ENCODE results near the gene EFHD2. TPM values are rescaled to one million over a fixed set of nuclear protein-coding genes. Genes with fewer than 3 reads are reported as not detected.
A peak's percentile ranks its signal among the peaks of the same experiment; 100 is the strongest.
"Not testable (repeated sequence)": the region's sequence is repeated elsewhere in the genome, so short reads cannot be mapped to it uniquely, and the experiment has no call there.

EFHD2 gene
- total RNA-seq, 1 donor from 2014 or later: 11.6 TPM

DNA sequence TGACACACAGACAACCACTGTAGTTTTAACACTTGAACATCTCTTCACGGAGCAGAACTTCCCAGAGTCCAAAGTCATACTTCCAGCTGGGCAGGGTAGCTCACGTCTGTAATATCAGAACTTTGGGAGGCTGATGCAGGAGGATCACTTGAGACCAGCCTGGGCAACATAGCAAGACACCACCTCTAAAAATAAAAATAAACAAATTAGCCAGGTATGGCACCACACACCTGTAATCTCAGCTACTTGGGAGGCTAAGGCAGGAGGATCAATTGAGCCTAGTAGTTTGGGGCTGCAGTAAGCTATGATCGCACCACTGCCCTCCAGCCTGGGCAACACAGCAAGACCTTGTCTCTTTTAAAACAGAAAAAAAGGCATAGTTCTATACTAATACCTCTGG, 24.3 kb upstream of the EFHD2 start:
- intact Hi-C loops (cut with DNase I): no loop called here
- ATAC-seq (ENCODE audit: poor library complexity): no peak
- DNase-seq: no peak

DNA sequence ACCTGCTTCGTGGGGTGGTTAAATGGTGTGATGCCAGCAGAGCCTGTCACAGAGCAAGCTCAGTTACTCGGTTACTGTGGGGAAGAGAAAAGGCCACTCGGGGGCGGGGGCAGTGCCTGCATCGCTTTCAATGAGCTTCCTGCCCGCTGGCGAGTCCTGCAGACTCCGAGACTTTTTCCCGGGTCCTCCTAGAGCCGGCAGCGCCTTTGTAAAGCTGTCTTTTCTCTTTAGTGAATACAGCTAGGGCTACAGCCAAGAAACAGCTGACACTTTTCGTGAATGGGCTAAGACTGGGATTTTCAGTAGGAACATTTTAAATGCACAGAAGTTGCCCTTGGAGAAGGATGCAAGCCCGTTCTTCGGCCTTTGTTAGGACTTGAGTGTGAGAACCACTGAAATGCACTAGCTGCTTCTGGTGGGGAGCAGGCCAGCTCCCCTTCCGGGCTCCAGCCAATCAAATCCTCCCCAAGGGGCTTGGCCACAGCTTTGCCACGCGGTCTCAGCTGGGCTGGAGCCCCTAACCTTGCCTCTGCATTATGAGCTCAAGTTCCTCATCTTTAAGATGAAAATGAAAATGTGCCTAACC, 23.4 kb upstream of the EFHD2 start:
- intact Hi-C loops (cut with DNase I): no loop called here
- DNase-seq: peak; percentile 48
- ATAC-seq (ENCODE audit: poor library complexity): no peak

DNA sequence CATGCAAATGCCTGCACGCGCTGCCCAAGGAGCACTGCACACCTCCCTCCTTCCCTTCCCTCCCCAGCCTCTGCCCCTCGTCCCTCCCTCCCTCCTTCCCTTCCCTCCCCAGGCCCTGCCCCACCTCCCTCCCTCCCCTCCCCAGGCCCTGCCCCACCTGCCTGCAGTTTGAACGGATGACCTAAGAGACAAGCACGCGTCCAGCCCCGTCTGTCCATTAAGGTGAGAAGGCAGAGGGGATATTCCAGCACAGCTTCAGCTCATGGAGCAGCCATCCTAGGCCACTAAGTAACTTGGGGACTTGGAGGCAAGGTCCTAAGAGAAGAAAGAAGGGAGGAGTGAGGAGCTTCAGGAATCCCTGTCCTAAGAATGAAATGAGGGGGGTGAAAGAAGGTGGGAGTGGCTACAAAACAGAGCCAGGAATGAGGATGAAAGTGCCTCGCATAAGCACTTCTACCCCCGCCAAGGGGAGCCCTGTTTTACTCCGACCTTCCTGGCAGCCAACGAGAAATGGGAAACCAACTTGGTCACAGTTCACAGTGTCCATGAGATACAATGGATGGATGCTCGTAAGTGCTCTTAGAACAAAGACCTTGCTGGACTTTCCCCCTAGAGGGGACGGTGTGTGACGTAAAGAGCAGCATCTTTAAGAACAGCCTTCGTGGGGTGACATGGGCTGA, 21.3 kb upstream of the EFHD2 start:
- DNase-seq: no peak

DNA sequence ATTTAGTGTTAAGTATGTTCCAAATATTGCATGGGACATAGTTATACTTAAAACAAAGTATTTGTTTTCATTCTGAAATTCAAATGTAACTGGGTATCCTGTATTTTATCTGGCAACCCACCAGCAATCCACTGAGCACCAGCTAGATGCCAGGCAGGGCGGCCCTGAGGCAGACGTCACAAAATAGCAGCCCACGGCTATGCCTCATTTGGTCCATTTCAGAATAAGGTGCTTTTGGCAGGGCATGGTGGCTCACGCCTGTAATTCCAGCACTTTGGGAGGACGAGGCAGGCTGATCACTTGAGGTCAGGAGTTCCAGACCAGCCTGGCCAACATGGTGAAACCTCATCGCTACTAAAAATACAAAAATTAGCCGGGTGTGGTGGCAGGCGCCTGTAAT, 19.9 kb upstream of the EFHD2 start:
- ATAC-seq (ENCODE audit: poor library complexity); intact Hi-C loops (cut with DNase I); DNase-seq: not testable (repeated sequence)

More for the DNA sequence above, 21.3 kb upstream of the EFHD2 start:
- intact Hi-C loops (cut with DNase I): no loop called here
- ATAC-seq (ENCODE audit: poor library complexity): no peak

DNA sequence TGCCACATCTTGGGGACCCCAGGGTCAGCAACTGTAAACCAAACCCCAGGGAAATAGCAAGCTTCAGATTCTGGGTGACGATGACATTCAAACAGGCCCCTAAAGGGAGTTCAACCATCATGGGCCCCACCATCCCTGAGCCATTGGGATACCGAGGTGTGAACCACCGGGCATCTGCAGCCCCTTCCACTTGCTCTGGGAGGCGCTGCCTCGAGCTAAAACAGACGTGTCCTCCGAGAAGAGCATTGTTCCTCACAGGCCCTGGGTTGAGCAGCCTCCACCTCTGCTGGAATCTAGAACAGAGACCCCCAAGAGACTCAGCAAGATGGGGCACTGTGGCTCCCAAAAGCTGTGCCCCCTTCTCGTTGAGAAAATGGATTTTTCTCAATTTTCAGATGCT, 19.0 kb upstream of the EFHD2 start:
- ATAC-seq (ENCODE audit: poor library complexity) (no peak), DNase-seq (no peak)

DNA sequence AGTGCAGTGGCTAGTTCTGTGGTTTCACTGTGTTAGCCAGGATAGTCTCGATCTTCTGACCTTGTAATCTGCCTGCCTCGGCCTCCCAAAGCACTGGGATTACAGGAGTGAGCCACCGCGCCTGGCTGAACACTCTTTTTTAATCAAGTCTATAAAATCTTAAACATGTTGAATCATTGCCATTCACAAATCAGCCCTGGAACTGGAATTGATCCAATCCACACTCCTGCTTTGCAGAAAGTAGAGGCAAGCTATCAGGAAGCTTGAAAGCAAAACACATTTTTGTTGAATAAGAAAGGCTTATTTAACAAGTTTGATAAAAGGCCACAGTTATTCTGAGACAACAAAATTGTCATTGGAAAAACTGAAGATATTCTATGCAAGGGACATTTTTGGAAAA, 18.3 kb upstream of the EFHD2 start:
- DNase-seq: no peak
- intact Hi-C loops (cut with DNase I): no loop called here
- no peak for ATAC-seq (ENCODE audit: poor library complexity)

More for the DNA sequence above, 19.0 kb upstream of the EFHD2 start:
- intact Hi-C loops (cut with DNase I): no loop called here

DNA sequence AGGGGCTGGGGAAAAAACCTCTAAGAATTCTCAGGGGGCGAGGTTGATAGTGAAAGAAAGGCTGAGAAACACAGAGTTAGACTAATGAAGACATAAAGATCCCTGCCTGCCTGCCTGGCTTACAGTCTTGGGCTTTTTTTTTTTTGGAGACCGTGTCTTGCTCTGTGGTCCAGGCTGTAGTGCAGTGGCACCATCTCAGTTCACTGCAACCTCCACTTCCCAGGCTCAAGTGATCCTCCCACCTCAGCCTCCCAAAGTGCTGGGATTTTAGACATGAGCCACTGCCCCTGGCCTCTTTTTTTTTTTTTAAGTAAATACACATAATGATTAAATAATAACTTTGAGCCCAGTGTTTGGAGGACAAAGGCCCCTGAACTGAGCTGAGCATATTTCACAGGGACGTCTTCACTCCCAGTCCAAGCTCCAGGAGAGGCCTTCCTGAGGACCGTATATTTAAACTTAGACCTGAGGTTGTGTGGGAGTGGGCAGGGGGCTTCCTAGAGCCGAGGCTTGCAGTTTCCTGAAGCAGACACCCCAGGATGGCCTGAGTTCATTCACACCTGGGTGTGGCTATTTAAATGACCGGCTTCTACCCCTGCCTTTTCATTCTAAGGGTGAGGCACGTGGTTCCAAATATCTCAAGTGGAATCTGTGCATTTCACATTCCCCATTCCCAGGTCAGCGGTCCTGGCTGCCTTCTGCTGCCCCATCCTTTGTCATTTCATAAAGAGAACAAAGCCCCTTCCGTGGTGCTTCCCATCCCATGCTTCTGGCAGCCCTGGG, 16.0 kb upstream of the EFHD2 start:
- DNase-seq (no peak), ATAC-seq (ENCODE audit: poor library complexity) (no peak)
- intact Hi-C loops (cut with DNase I): no loop called here

DNA sequence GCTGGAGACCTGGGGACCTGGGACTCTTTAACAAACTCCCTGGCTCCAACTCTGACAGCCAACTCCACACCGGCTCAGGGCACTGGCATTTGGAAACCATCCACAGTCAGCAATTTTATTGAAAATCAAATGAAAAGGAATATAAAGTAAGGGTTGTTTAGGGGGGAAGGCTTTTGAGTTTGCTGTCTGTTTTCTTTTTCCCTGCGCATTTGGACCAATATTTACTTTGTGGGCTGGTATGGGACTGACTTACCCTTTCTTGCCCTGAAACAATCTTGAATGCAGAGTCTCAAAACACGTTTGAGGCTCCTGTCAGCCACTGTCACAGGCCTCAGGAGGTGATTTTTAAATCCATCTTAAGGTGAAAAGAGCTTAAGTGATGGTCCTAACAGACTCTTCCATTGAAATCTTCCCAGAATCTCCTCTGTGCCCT, 15.4 kb upstream of the EFHD2 start:
- DNase-seq (no peak), ATAC-seq (ENCODE audit: poor library complexity) (no peak)
- intact Hi-C loops (cut with DNase I): no loop called here

DNA sequence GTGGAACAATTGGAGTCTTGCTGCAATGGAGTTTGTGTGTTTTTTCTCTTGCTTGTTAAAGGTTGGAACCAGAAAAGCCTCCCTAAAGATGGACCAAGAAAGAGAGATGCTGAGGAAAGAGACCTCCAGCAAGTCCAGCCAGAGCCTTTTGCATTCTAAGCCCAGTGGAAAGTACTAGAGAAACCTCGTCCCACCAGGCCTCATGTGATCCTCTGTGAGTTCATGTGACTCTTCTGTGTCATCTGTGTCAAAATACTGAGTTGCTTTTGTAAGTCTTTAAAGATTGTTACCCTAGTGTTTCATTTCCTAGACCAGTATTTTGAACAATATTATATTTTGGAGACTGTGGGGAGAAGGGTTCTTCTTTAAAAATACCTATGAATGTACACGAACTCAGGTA, 12.5 kb upstream of the EFHD2 start:
- DNase-seq: no peak
- intact Hi-C loops (cut with DNase I): no loop called here
- no peak for ATAC-seq (ENCODE audit: poor library complexity)

DNA sequence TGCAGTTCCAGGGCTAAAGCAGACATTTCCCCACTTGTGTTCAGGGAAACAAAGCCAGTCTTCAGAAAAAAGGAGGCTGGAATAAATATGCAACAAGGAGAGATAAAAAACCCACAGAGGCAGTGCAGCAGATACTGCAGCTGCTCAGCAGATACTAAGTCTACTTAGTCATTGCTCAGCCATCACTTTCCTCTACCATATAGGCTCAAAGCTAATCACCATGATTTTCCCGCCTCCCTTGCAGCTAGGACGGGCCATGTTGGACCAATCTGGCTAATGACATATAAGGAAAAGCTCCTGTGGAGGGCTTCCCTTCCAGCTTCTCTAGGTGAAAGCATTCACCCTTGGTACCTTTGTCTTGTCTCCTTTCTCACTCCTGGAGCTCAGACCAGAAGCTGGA, 10.0 kb upstream of the EFHD2 start:
- ATAC-seq (ENCODE audit: poor library complexity) (no peak), DNase-seq (no peak)
- intact Hi-C loops (cut with DNase I): no loop called here

DNA sequence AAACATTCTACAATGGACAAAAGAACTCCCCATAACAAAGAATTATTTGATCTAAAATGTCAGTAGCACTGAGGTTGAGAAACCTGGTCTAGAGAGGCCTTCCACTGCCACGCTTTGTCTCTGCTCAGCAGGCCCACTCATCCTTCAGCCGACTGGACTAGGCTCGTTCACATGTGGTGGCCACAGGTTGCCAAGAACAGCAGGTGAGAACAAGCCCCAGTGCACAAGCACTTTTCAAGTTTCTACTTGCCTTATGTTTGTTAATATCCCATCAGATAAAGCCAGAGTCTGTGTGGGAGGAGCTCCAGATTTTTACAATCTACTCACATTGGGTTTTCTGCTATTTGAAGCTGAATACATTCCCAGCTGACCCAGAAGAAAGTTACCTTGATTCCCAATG, 9.1 kb upstream of the EFHD2 start:
- no peak for ATAC-seq (ENCODE audit: poor library complexity)
- no peak for DNase-seq
- intact Hi-C loops (cut with DNase I): no loop called here

DNA sequence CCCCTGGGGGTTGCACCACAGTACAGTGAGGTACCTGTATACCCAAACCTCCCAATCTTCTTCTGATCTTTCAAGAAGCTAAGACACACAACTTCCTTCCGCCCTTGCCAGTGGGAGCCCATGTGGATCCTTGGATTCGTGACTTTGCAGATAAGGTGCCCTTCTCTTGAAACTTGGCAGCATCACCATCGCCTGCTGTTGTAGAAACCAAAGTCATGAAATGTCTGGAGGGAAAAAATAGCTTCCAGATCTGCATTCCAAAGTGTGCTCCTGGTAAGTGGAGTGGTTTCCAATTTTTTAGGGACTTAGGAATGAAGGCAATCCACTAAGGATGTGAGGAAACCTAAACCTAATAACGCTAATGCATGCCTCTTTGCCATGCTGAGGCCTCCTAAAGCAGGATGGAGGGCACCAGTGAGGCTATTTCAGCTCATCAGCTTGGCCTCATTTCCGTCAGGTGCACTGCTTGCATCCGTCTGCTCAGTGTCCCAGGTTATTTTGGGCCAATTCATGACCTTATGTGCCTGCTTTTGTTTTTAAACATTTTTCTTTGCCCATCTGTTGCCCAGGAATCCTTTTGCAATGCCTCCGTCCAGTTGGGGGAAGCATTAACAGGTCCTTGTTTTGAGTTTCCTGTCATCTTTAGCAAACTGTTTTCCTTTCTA, 8.2 kb upstream of the EFHD2 start:
- ATAC-seq (ENCODE audit: poor library complexity): no peak
- intact Hi-C loops (cut with DNase I): no loop called here

DNA sequence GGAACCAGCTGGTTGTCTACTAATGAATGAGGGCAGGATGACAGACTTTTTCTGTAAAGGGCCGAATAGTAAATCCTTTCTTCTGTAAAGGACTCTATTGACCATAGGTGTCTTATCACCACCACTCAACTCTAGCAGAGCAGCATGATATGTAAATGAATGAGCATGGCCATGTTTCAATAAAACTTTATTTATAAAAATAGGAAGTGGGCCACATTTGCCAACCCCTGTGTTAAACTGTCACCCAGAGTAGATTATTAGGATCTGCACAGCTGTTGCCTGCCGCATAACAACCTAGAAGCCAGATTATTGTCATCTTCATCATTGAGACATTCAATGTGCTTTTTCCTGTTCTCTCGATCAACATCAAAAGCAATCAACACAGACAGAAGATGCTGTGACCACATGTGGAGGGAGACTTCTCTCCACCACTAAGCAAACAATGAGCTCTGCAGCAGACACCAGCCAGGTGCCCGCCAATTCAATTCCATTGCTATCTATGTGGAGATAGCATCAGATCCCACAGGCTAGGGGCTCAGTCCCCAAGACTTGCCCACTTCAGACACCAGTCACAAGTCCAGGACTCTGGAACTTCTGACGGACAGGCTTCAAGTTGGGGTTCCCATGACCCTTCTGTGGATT, 6.8 kb upstream of the EFHD2 start:
- no peak for ATAC-seq (ENCODE audit: poor library complexity)
- intact Hi-C loops (cut with DNase I): no loop called here

More for the DNA sequence above, 8.2 kb upstream of the EFHD2 start:
- no peak for DNase-seq

DNA sequence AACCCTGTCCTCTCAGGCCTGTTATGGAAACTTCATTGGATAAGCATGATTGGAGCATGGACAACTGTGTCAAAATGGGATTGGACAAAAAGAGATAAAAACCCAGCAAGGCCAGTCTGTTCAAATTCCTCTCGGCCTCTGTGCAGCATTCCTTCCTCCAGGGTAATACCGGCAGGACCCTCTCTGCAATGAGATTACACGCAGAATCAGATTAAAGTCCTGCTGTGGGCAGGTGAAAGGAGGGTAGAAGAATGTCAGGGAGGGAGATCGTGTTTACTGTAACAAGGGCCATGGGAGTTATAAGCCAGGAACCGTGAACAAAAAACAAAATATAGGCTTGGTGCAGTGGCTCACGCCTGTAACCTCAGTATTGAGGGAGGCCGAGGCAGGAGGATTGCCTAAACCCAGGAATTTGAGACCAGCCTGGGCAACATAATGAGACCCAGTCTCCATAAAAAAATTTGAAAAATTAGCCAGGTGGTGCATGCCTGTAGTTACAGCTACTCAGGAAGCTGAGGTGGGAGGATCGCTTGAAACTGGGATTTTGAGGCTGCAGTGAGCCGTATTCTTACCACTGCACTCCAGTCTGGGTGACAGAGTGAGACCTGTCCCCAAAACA, 5.6 kb upstream of the EFHD2 start:
- no peak for ATAC-seq (ENCODE audit: poor library complexity)
- intact Hi-C loops (cut with DNase I): no loop called here

More for the DNA sequence above, 6.8 kb upstream of the EFHD2 start:
- no peak for DNase-seq

DNA sequence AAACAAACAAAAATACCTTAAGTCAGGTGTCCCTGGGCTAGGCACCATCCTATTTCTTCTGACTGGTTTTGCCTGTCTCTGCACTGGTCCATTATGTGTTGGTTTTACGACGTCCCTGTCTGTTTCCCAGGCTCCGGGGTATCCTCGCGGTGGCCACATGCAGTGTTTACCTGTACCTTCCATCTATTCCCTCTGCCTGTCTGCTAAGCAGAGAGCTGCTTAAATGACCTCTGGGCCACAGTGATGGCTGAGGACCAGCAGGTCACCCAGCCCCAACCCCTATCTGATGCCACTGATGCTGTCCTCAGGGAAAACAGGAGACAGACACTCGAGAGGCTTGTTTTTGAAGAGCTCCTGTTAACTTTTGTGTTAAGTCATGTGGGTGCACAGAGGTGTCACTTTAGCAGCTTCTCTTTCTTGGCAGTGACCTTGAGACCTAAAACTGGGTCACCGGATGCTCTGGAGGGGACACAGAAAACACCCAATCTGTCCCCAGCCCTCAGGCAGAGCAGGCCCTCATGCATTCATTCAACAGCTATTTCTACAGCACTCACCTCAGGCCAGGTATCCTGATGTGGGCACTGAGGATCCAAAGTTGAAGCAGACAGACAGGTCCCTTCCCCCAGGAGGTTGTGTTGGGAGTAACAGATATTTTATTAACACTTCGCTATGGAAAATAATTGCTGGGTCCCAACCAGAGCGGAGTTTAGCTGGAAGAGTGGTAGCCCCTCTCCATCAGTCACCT, 4.4 kb upstream of the EFHD2 start:
- intact Hi-C loops (cut with DNase I): no loop called here
- DNase-seq: no peak
- ATAC-seq (ENCODE audit: poor library complexity): no peak

More for the DNA sequence above, 5.6 kb upstream of the EFHD2 start:
- DNase-seq: no peak

DNA sequence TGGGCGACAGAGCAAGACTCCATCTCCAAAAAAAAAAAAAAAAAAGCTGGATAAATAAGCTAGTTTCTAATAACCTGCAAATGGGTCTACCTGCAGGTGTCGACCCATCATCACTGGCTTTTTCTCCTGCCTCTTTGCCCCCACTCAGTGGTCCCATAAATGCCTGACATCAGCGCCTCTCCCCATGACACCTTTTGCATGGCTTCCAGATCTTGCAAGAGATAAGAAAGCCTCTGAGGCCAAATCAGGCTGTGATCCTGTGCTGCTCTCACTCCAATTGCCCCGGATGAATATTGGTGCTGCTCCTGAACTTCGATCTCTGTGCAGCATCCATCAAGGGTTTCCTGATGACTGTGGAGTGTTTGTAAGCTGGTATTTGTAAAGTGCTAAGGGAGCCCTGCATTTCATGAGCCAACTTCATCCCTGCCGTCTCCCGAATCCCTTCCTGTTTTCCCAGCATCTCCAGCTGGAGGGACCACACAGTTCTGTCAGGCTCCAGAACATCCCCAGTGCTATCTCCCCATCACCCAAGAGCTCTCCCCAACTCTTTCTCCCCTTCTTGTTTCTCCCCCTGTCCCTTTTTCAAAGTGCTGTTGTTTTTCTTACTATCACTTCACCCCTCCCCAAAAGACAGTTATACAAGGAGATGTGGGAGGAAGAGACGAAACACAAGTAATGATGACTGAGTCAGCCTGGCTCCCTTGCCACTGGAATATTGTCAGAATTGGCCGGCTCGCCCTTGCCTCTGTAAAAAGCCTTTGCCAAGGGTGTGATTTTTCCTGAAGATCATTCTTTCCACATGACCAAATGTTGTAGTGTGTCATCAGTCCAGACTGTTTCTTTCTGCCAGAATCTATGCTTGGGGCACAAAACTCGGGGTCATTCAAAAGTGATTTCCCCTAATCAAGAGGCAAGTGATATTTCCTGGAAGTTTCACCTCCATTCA, 2.8 kb upstream of the EFHD2 start:
- intact Hi-C loops (cut with DNase I): no loop called here
- no peak for DNase-seq
- no peak for ATAC-seq (ENCODE audit: poor library complexity)

DNA sequence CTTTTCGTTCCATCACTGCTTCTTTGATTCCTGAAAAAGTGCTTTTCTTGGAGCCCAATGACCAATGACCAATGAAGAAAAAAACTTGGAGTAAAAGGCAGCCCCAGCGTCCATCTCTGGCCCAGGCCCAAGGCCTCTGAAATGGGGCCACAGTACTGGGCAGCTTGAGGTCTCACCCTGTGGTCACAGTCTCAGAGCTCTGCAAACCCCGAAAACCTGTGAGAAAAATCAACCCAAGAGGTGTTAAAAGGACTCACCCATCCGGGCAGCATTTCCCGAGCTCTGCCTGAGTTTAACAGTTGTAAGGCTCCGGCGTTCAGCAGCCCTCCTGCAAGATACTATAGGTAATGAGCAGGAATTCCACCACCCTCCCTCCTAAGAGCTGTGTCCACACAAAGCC, 2.1 kb upstream of the EFHD2 start:
- no peak for DNase-seq
- intact Hi-C loops (cut with DNase I): no loop called here

More for the DNA sequence above, 2.1 kb upstream of the EFHD2 start:
- no peak for ATAC-seq (ENCODE audit: poor library complexity)

All from Right ventricle myocardium superior (tissue), 1 donor.